ENCODE data around the gene PRKAR1B.

DNA sequence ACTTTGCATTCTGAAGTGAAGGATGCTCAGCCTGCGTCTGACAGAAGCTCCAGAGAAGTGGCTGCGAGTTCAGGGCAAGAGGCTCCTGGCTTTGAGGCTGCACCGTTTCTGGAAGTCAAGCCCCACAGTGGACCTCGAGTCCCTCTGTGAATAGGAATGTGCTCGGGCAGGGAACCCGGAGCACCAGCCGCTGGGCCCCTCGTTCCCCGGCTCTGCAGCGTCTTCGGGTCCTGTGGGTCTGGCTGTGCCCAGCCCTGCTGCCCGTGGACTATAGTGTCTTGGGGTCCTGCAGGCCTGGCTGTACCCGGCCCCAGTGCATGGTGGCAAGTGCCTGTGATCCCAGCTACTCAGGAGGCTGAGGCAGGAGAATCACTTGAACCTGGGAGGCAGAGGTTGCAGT lies 45.3 kb upstream of the PRKAR1B start:
- TF ChIP-seq YY1 (IDR thresholded peaks at IDR 0.05; ENCODE audit: low read depth) (no peak), TEAD4 (IDR thresholded peaks at IDR 0.05) (no peak), CREB1 (IDR thresholded peaks at IDR 0.05; ENCODE audit: low read depth) (no peak), RAD21 (IDR thresholded peaks at IDR 0.05; ENCODE audit: low read depth) (no peak)
- TF ChIP-seq, protein P1, sequence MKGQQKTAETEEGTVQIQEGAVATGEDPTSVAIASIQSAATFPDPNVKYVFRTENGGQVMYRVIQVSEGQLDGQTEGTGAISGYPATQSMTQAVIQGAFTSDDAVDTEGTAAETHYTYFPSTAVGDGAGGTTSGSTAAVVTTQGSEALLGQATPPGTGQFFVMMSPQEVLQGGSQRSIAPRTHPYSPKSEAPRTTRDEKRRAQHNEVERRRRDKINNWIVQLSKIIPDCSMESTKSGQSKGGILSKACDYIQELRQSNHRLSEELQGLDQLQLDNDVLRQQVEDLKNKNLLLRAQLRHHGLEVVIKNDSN (IDR thresholded peaks at IDR 0.05): no peak
